GM21528 (cell line): ENCODE data around the gene CENPV.
"Not testable (repeated sequence)": the region's sequence is repeated elsewhere in the genome, so short reads cannot be mapped to it uniquely, and the experiment has no call there.

Experiments
- ATAC-seq: cut with Tn5 transposase; IDR thresholded peaks from one replicate; pipeline ENCODE4 v1.9.1; 2021; ENCODE audit warnings: mild to moderate bottlenecking, moderate library complexity; ENCODE audit not compliant: unreplicated experiment, low FRiP score

CENPV gene

GRCh38 chr17:16353317-16354174 is at the start of gene CENPV:
Gene CENPV (minus strand): TSS chr17:16353469. CDS start chr17:16353436, 33 bp downstream.
- peak; percentile 73 for ATAC-seq

- no peak for ATAC-seq
Observed at GRCh38 chr17:16398270-16399267, 45.3 kb upstream of the CENPV start.

GRCh38 chr17:16396693-16397092 is 43.4 kb upstream of the CENPV start:
- ATAC-seq: not testable (repeated sequence)

GRCh38 chr17:16395887-16396286 is 42.6 kb upstream of the CENPV start:
- not testable (repeated sequence) for ATAC-seq

- not testable (repeated sequence) for ATAC-seq
Observed at GRCh38 chr17:16392491-16392890, 39.2 kb upstream of the CENPV start.

- ATAC-seq: no peak
Observed at GRCh38 chr17:16391451-16391850, 38.2 kb upstream of the CENPV start.

- not testable (repeated sequence) for ATAC-seq
Observed at GRCh38 chr17:16386126-16386507, 32.8 kb upstream of the CENPV start.

- ATAC-seq: no peak
Observed at GRCh38 chr17:16384557-16384956, 31.3 kb upstream of the CENPV start.

GRCh38 chr17:16383772-16384287 is 30.6 kb upstream of the CENPV start:
- ATAC-seq: no peak

GRCh38 chr17:16383216-16383615 is 29.9 kb upstream of the CENPV start:
- no peak for ATAC-seq

- ATAC-seq: no peak
Observed at GRCh38 chr17:16381496-16381820, 28.2 kb upstream of the CENPV start.

GRCh38 chr17:16380640-16381495 is 27.6 kb upstream of the CENPV start, which contains the start of gene UBB:
Gene UBB (plus strand): TSS chr17:16381091. CDS start chr17:16381908, 817 bp downstream.
- peak; percentile 93 for ATAC-seq

GRCh38 chr17:16379654-16380053 is 26.4 kb upstream of the CENPV start:
- ATAC-seq: no peak

GRCh38 chr17:16378636-16379282 is 25.5 kb upstream of the CENPV start:
- ATAC-seq: no peak

- ATAC-seq: no peak
Observed at GRCh38 chr17:16377941-16378341, 24.7 kb upstream of the CENPV start.

- no peak for ATAC-seq
Observed at GRCh38 chr17:16374146-16374938, 21.1 kb upstream of the CENPV start.

GRCh38 chr17:16371742-16372141 is 18.5 kb upstream of the CENPV start:
- ATAC-seq: no peak

- ATAC-seq: no peak
Observed at GRCh38 chr17:16364625-16365024, 11.4 kb upstream of the CENPV start.
